ENCODE measurements around the gene AFF3. TPM values are rescaled to one million over a fixed set of nuclear protein-coding genes. Genes with fewer than 3 reads are reported as not detected.

The AFF3 gene
- total RNA-seq, 4 donors from 2014 or later: 5.3 to 216 (median 12.5) TPM

DNA sequence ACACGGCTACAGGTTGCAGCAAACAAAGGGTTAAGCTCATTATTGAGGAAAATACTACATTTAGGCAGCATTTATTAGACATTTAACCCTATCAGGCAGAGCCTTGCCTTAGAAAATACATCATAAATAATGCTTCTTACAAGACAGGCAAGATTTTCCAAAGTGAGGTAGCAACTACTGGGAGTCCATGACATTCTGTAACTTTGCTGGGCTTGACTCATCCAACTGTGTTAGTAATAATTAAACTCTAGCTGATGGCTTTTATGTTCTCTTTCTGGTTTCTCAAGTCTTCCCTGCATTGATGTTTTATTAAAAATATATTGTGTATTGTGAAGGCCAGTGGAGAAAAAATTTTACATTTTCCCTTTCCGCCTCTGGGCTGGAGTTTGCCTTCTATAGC lies 291.3 kb downstream of the AFF3 start:
- Histone ChIP-seq H3K27me3 (no peaks in the 10 kb centered on the region), H3K36me3 (no peaks in the 10 kb centered on the region), H3K4me1 (no peaks in the 10 kb centered on the region), H3K9me3 (no peaks in the 10 kb centered on the region), H3K4me3 (no peak overlapping the region), H3K27ac (no peak overlapping the region)
- TF ChIP-seq, protein P1, sequence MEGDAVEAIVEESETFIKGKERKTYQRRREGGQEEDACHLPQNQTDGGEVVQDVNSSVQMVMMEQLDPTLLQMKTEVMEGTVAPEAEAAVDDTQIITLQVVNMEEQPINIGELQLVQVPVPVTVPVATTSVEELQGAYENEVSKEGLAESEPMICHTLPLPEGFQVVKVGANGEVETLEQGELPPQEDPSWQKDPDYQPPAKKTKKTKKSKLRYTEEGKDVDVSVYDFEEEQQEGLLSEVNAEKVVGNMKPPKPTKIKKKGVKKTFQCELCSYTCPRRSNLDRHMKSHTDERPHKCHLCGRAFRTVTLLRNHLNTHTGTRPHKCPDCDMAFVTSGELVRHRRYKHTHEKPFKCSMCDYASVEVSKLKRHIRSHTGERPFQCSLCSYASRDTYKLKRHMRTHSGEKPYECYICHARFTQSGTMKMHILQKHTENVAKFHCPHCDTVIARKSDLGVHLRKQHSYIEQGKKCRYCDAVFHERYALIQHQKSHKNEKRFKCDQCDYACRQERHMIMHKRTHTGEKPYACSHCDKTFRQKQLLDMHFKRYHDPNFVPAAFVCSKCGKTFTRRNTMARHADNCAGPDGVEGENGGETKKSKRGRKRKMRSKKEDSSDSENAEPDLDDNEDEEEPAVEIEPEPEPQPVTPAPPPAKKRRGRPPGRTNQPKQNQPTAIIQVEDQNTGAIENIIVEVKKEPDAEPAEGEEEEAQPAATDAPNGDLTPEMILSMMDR (IDR thresholded peaks at IDR 0.05): no peak
- no peak for TF ChIP-seq POLR2A (IDR thresholded peaks at IDR 0.05)
- no peak for DNase-seq

DNA sequence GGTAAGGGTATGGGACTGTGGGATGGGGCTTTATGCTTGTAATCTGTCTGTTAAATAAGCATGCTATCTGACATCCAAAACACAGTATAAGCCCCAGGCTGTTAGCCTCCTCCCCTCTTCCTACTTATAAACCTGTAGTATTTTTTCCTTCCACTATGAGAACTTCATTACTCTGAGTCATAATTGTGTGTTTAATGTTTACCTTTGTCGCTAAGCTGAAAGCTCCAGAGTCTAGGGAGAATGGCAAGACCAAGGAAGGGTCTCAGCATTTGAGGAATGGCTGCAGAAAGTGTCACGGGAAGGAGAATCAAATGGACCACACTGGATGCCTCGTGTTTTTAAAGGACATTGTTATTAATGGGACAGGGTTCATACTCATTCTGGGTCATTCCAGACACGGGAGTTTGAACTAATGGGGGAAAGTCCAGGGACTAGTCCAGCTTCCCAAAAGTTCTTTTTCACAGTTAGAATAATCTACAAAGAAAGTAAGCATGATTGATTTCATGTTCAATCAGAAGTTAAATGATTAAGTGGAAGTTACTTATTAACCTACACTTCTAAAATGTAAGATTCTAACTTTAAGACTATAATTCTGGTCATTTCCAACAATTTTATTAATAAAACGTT lies 292.2 kb downstream of the AFF3 start:
- DNase-seq: no peak
- no peaks in the 10 kb centered on the region for H3K9me3 ChIP-seq
- H3K27me3 ChIP-seq: no peaks in the 10 kb centered on the region
- H3K36me3 ChIP-seq: no peaks in the 10 kb centered on the region
- H3K4me1 ChIP-seq: no peaks in the 10 kb centered on the region
- no peak for TF ChIP-seq POLR2A (IDR thresholded peaks at IDR 0.05)
- TF ChIP-seq, protein P1 (IDR thresholded peaks at IDR 0.05): no peak
- no peak overlapping the region for H3K4me3 ChIP-seq
- no peak overlapping the region for H3K27ac ChIP-seq

DNA sequence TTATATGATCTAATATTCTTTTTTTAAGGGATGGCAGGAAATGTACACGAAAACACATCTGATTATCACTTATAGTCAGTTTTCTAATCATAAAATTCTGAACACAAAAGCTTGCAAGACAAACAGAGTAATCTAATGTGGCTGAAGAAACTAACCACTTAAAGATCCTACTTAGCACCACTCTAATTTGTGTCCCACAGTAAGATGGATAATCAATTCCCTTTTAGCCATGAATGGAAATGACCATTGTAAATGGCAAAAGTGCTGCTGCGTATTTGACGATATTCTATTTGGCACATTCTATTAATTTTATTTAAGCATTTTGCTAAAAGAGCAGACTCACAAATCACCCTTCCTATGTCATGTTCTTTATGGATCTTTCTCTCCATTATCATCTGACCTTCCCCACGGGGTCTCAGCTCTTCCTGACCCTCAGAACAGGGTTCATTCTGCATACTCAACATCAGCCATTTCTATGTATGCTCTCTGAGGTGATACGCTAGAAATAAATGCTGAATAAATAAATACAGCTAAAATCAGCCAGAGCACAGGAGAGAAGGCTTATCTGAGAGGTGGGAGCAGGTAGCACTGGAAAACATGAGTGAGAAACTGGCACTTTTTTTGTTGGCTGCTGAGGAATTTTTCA lies 295.8 kb downstream of the AFF3 start:
- H3K27ac ChIP-seq: no peak overlapping the region
- no peaks in the 10 kb centered on the region for H3K27me3 ChIP-seq
- H3K4me3 ChIP-seq: no peak overlapping the region
- no peaks in the 10 kb centered on the region for H3K9me3 ChIP-seq
- TF ChIP-seq POLR2A (IDR thresholded peaks at IDR 0.05): no peak
- TF ChIP-seq, protein P1 (IDR thresholded peaks at IDR 0.05): no peak
- no peaks in the 10 kb centered on the region for H3K36me3 ChIP-seq
- no peak for DNase-seq
- H3K4me1 ChIP-seq: no peaks in the 10 kb centered on the region

DNA sequence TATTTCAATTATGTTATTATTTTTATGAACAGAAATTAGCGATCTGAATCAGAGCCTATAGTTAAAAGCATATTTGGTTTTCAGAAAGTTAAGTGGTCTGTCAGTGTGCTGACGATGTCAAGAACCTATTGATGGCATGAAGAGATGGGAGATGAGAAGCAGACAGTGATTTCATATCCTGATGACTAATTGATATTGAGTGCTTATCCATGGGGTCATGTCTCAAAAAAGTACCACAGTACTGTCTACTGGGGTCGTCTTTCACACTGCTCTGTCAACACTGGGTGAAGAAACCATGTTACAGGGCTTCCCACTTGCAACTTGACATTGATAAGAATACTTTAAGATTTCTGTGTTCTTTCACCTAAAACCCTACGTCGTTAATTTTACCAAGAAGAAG lies 297.1 kb downstream of the AFF3 start:
- TF ChIP-seq, protein P1 (IDR thresholded peaks at IDR 0.05): no peak
- TF ChIP-seq POLR2A (IDR thresholded peaks at IDR 0.05): no peak
- H3K36me3 ChIP-seq: no peaks in the 10 kb centered on the region
- no peaks in the 10 kb centered on the region for H3K27me3 ChIP-seq
- DNase-seq: no peak
- no peak overlapping the region for H3K27ac ChIP-seq
- H3K4me3 ChIP-seq: no peak overlapping the region
- H3K4me1 ChIP-seq: no peaks in the 10 kb centered on the region
- no peaks in the 10 kb centered on the region for H3K9me3 ChIP-seq

DNA sequence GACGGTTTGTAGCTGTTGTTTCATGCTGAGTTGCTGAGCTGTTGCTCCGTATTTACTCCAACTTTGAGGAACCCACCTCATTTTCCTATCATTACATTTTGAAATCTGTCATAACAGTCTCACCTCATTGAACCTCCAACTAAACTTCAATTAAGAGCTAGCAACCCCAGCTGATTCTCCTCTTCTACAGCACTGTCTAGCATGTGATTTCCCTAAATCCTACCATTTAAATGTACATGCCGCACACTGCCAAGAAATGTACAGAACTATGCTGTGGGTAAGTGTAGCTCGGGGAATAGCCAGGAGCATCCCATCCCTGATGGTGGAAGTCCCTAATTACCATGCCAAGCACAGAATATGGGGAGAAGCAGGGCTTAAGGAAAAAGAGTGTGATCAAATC lies 299.9 kb downstream of the AFF3 start:
- H3K27me3 ChIP-seq: no peaks in the 10 kb centered on the region
- DNase-seq: no peak
- H3K9me3 ChIP-seq: no peaks in the 10 kb centered on the region
- TF ChIP-seq POLR2A (IDR thresholded peaks at IDR 0.05): no peak
- TF ChIP-seq, protein P1 (IDR thresholded peaks at IDR 0.05): no peak
- no peaks in the 10 kb centered on the region for H3K4me1 ChIP-seq
- H3K36me3 ChIP-seq: no peaks in the 10 kb centered on the region
- no peak overlapping the region for H3K27ac ChIP-seq
- H3K4me3 ChIP-seq: no peak overlapping the region
